GM23248 (cell line): ENCODE data around the gene TNK1. TPM values are rescaled to one million over a fixed set of nuclear protein-coding genes. Genes with fewer than 3 reads are reported as not detected.

Experiments used
- DNase-seq: peaks from one replicate; pipeline ENCODE4 v3.0.0-alpha.2; 2015
- H2AFZ ChIP-seq: fragments of 200-600 bp; sonication (generic); 2 replicates; pipeline ENCODE4 v1.6.1; 2016; ENCODE audit warnings: antibody characterized with exemption
- H3F3A ChIP-seq: fragments of 200-600 bp; sonication (generic); 2 replicates; pipeline ENCODE4 v1.6.1; 2016; ENCODE audit warnings: mild to moderate bottlenecking, antibody characterized with exemption, mixed run types; ENCODE audit not compliant: insufficient read depth
- H3K27ac ChIP-seq: fragments of 200-600 bp; sonication (generic); 2 replicates; pipeline ENCODE4 v1.5.1; 2016; ENCODE audit warnings: mild to moderate bottlenecking
- H3K27me3 ChIP-seq: fragments of 200-600 bp; sonication (generic); replicated peaks from 2 replicates; pipeline ENCODE4 v1.6.1; 2016; ENCODE audit warnings: mild to moderate bottlenecking; ENCODE audit not compliant: insufficient read depth
- H3K36me3 ChIP-seq: fragments of 200-600 bp; sonication (generic); 2 replicates; pipeline ENCODE4 v1.6.1; 2016; ENCODE audit warnings: low read depth, mild to moderate bottlenecking
- H3K4me1 ChIP-seq: fragments of 200-600 bp; sonication (generic); 2 replicates; pipeline ENCODE4 v1.6.1; 2016; ENCODE audit warnings: mild to moderate bottlenecking; ENCODE audit not compliant: insufficient read depth
- H3K4me2 ChIP-seq: fragments of 200-600 bp; sonication (generic); one replicate; pipeline ENCODE4 v1.6.1; 2016; ENCODE audit warnings: mild to moderate bottlenecking; ENCODE audit not compliant: unreplicated experiment
- H3K4me3 ChIP-seq: fragments of 200-600 bp; sonication (generic); 2 replicates; pipeline ENCODE4 v1.5.1; 2016; ENCODE audit warnings: mild to moderate bottlenecking
- H3K79me2 ChIP-seq: fragments of 200-600 bp; sonication (generic); 2 replicates; pipeline ENCODE4 v1.6.1; 2016; ENCODE audit warnings: mild to moderate bottlenecking; ENCODE audit not compliant: insufficient read depth
- H3K9ac ChIP-seq: fragments of 200-600 bp; sonication (generic); 2 replicates; pipeline ENCODE4 v1.6.1; 2016; ENCODE audit warnings: mild to moderate bottlenecking
- H3K9me2 ChIP-seq: fragments of 200-600 bp; sonication (generic); 2 replicates; pipeline ENCODE4 v1.6.1; 2016; ENCODE audit warnings: mixed run types, mild to moderate bottlenecking, moderate library complexity; ENCODE audit not compliant: insufficient read depth
- H3K9me3 ChIP-seq: fragments of 200-600 bp; sonication (generic); one replicate; pipeline ENCODE4 v1.6.1; 2017; ENCODE audit warnings: low read depth
- H4K20me1 ChIP-seq: fragments of 200-600 bp; sonication (generic); 2 replicates; pipeline ENCODE4 v1.6.0; 2016; ENCODE audit not compliant: insufficient read depth
- EZH2 ChIP-seq: fragments of 200-600 bp; sonication (generic); IDR thresholded peaks from 2 replicates; pipeline ENCODE4 v1.6.1; 2018; ENCODE audit warnings: antibody characterized with exemption, mild to moderate bottlenecking; ENCODE audit not compliant: insufficient read depth, poor library complexity, severe bottlenecking
- EZH2phosphoT487 ChIP-seq: fragments of 200-600 bp; sonication (generic); IDR thresholded peaks from 2 replicates; pipeline ENCODE4 v1.6.1; 2018; ENCODE audit warnings: antibody characterized with exemption, moderate library complexity, mild to moderate bottlenecking, low read depth; ENCODE audit not compliant: insufficient read depth
- WGBS, 2 experiments: methylation state at CpG; one replicate each; pipeline ENCODE4 v1.1.6; 2015 to 2017; ENCODE audit warnings: low lambda C conversion rate in 2 of 2, low coverage in 1 of 2; ENCODE audit errors: missing lambda C conversion rate in 2 of 2; 5-methylcytosine and 5-hydroxymethylcytosine counted together
- in situ Hi-C: fragments of 300-500 bp; cut with MboI; formaldehyde crosslinking; loops from 2 replicates; pipeline ENCODE4 v1.15.0; 2020
- polyA plus RNA-seq: library from polyadenylated mRNA; unstranded; fragments of >200 nt; fragmentation: Nextera tagmentation; extraction: Ambion mirVana; gene quantifications from 2 replicates; pipeline ENCODE4 v1.2.1, GENCODE V29; 2016
- total RNA-seq: library from RNA; depleted of rRNA; stranded (reverse); fragments of >200 nt; shearing (Covaris generic); gene quantifications from 2 replicates; pipeline ENCODE4 v1.2.3, GENCODE V29; 2014

Gene TNK1
- total and polyA plus RNA-seq, 2 experiments from 2014 or later: 0.43 to 1.2 TPM

DNA sequence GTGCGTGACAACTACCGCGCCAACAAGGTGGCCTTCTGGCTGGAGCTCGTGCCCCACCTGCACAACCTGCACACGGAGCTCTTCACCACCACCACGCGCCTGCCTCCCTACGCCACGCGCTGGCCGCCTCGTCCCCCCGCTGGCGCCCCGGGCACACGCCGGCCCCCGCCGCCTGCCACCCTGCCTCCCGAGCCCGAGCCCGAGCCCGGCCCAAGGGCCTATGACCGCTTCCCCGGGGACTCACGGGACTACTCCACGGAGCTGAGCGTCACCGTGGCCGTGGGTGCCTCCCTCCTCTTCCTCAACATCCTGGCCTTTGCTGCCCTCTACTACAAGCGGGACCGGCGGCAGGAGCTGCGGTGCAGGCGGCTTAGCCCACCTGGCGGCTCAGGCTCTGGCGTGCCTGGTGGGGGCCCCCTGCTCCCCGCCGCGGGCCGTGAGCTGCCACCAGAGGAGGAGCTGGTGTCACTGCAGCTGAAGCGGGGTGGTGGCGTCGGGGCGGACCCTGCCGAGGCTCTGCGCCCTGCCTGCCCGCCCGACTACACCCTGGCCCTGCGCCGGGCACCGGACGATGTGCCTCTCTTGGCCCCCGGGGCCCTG is 36.3 kb downstream of the TNK1 start:
- Histone ChIP-seq H3K9ac (no peak overlapping the region), H3K36me3 (no peaks in the 10 kb centered on the region), H3F3A (peaks cover 10% of the 10 kb centered on the region), H3K27me3 (no peaks in the 10 kb centered on the region), H3K9me2 (no peaks in the 10 kb centered on the region), H4K20me1 (no peaks in the 10 kb centered on the region), H3K27ac (no peak overlapping the region), H3K9me3 (no peaks in the 10 kb centered on the region), H3K79me2 (no peaks in the 10 kb centered on the region), H3K4me2 (no peak overlapping the region), H3K4me3 (no peak overlapping the region), H2AFZ (no peak overlapping the region), H3K4me1 (peaks cover 16% of the 10 kb centered on the region)
- 96 to 97% methylated on average over 23 to 54 of the region's 54 CpGs for WGBS, 2 experiments
- in situ Hi-C loops: no loop called here
- DNase-seq: no peak
- TF ChIP-seq EZH2phosphoT487 (no peak), EZH2 (no peak)

GRCh38 chr17:7418472-7419152 is 37.7 kb downstream of the TNK1 start:
- no peaks in the 10 kb centered on the region for H3K9me2 ChIP-seq
- no peak overlapping the region for H3K4me3 ChIP-seq
- no peaks in the 10 kb centered on the region for H4K20me1 ChIP-seq
- H3K9ac ChIP-seq: no peak overlapping the region
- 83 to 84% methylated on average over 15 to 18 of the region's 18 CpGs for WGBS, 2 experiments
- no peaks in the 10 kb centered on the region for H3K79me2 ChIP-seq
- H3K27me3 ChIP-seq: no peaks in the 10 kb centered on the region
- H3K27ac ChIP-seq: no peak overlapping the region
- H3K9me3 ChIP-seq: no peaks in the 10 kb centered on the region
- no peaks in the 10 kb centered on the region for H3F3A ChIP-seq
- H3K4me2 ChIP-seq: no peak overlapping the region
- TF ChIP-seq EZH2phosphoT487 (no peak), EZH2 (no peak)
- peaks cover 3% of the 10 kb centered on the region for H3K4me1 ChIP-seq
- DNase-seq: no peak
- in situ Hi-C loops: no loop called here
- no peak overlapping the region for H2AFZ ChIP-seq
- no peaks in the 10 kb centered on the region for H3K36me3 ChIP-seq

DNA sequence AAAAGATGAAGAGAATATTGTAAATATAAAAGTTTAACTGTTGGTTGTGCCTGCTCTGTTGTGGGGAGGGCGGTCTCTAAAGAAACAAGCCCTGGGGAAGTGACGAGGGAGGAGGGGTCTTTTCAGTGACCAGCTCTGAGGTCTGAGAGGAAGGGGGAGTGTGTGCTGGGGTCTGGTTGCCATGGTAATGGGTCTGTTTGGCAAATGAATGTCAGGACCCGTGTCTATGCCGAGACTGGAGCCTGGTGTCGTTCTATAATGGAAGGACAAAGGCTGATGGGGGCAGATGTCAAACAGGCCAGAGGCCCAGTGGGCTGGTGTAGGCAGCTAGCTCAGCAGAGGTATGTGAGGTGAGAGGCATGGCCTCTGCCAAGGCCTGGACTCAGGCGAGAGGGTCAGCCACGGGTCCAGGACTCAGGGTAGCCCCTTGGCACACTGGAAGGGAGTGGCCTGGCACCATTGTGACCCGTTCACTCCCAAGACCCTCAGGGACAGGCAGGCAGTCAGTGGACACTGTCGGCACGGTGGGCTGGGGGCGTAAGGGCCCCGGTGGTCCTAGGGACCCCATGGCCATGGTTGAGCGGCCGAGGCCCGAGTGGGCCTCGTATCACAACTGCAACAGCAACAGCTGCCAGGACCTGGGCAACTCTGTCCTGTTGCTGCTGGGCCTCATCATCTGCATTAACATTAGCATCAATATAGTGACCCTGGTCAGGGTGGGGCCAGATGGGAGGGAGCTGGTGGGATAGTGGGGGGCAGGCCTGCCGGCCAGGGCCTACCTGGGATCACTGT is 39.1 kb downstream of the TNK1 start, which contains the start of gene SPEM1:
TSS of gene SPEM1 (plus strand) at position 506 of the 792 bp plus-strand sequence. CDS start at position 567, 61 bp downstream.
- in situ Hi-C loops: no loop called here
- H3F3A ChIP-seq: no peaks in the 10 kb centered on the region
- H3K27ac ChIP-seq: no peak within 1 kb of the TSS
- no peak within 1 kb of the TSS for H3K9ac ChIP-seq
- no peak within 1 kb of the TSS for H3K4me3 ChIP-seq
- no peak within 1 kb of the TSS for H2AFZ ChIP-seq
- no peaks in the 10 kb centered on the region for H4K20me1 ChIP-seq
- H3K4me2 ChIP-seq: no peak within 1 kb of the TSS
- H3K9me3 ChIP-seq: no peaks in the 10 kb centered on the region
- no peak for TF ChIP-seq EZH2
- H3K27me3 ChIP-seq: no peaks in the 10 kb centered on the region
- H3K79me2 ChIP-seq: no peaks in the 10 kb centered on the region
- H3K4me1 ChIP-seq: no peaks in the 10 kb centered on the region
- H3K9me2 ChIP-seq: no peaks in the 10 kb centered on the region
- DNase-seq: no peak
- no peaks in the 10 kb centered on the region for H3K36me3 ChIP-seq
- 74 to 78% methylated on average over 17 of the region's 17 CpGs for WGBS, 2 experiments

- H3K9me3 ChIP-seq: no peaks in the 10 kb centered on the region
- no peaks in the 10 kb centered on the region for H3K4me1 ChIP-seq
- H4K20me1 ChIP-seq: no peaks in the 10 kb centered on the region
- no peak overlapping the region for H2AFZ ChIP-seq
- no peaks in the 10 kb centered on the region for H3K36me3 ChIP-seq
- H3K27ac ChIP-seq: no peak overlapping the region
- no peak overlapping the region for H3K4me3 ChIP-seq
- no peaks in the 10 kb centered on the region for H3F3A ChIP-seq
- no peaks in the 10 kb centered on the region for H3K79me2 ChIP-seq
- 93 to 94% methylated on average over 16 of the region's 16 CpGs for WGBS, 2 experiments
- H3K27me3 ChIP-seq: no peaks in the 10 kb centered on the region
- H3K9me2 ChIP-seq: no peaks in the 10 kb centered on the region
- TF ChIP-seq EZH2phosphoT487: no peak
- TF ChIP-seq EZH2: no peak
- H3K9ac ChIP-seq: no peak overlapping the region
- in situ Hi-C loops: no loop called here
- no peak for DNase-seq
- H3K4me2 ChIP-seq: no peak overlapping the region
These were observed 40.3 kb downstream of the TNK1 start for GRCh38 chr17:7421186-7421585.
